HEK293T (cell line): ENCODE measurements around the gene PPP1R9B.

Experiments used
- CTCF ChIA-PET: fragments of 350-600 bp; formaldehyde crosslinking; extraction: SDS; loops from one replicate; lab custom pipeline; 2021; ENCODE audit warnings: antibody characterized with exemption, inconsistent platforms; lab: Yijun Ruan, JAX
- POLR2A ChIA-PET: fragments of 350-600 bp; formaldehyde crosslinking; extraction: SDS; loops from one replicate; lab custom pipeline; 2020; ENCODE audit warnings: antibody characterized with exemption, inconsistent platforms; lab: Yijun Ruan, JAX
- DNase-seq: peaks from one replicate; pipeline ENCODE4 v3.0.0; 2012; ENCODE audit warnings: mixed read lengths; ENCODE audit errors: extremely low spot score
- ARNT ChIP-seq: fragments of 450-650 bp; IDR thresholded peaks from 2 replicates; pipeline ENCODE4 v1.6.1; 2017; ENCODE audit warnings: mild to moderate bottlenecking
- BHLHE40 ChIP-seq: fragments of 450-650 bp; IDR thresholded peaks from 2 replicates; pipeline ENCODE4 v1.6.1; 2016; ENCODE audit warnings: mild to moderate bottlenecking, moderate library complexity, borderline replicate concordance
- CTBP1 ChIP-seq: fragments of 450-650 bp; IDR thresholded peaks from 2 replicates; pipeline ENCODE4 v1.6.1; 2016; ENCODE audit warnings: borderline replicate concordance
- ELF4 ChIP-seq: fragments of 450-650 bp; IDR thresholded peaks from 2 replicates; pipeline ENCODE4 v1.6.1; 2017; ENCODE audit warnings: antibody characterized with exemption
- FOXA1 ChIP-seq: fragments of 450-650 bp; IDR thresholded peaks from 2 replicates; pipeline ENCODE4 v1.6.1; 2016; ENCODE audit warnings: mild to moderate bottlenecking
- FOXK2 ChIP-seq: fragments of 450-650 bp; IDR thresholded peaks from 2 replicates; pipeline ENCODE4 v1.6.1; 2016; ENCODE audit warnings: mild to moderate bottlenecking
- FOXM1 ChIP-seq: fragments of 450-650 bp; IDR thresholded peaks from 2 replicates; pipeline ENCODE4 v1.6.1; 2017; ENCODE audit warnings: mild to moderate bottlenecking, borderline replicate concordance
- HDGF ChIP-seq: fragments of 450-650 bp; IDR thresholded peaks from 2 replicates; pipeline ENCODE4 v1.6.1; 2017; ENCODE audit warnings: antibody characterized with exemption, borderline replicate concordance
- L3MBTL2 ChIP-seq: fragments of 450-650 bp; conservative IDR thresholded peaks from 2 replicates; pipeline ENCODE4 v1.6.1; 2016; ENCODE audit warnings: mild to moderate bottlenecking
- LEF1 ChIP-seq: fragments of 450-650 bp; IDR thresholded peaks from 2 replicates; pipeline ENCODE4 v1.6.1; 2017; ENCODE audit warnings: mild to moderate bottlenecking, borderline replicate concordance
- NFRKB ChIP-seq: fragments of 450-650 bp; IDR thresholded peaks from 2 replicates; pipeline ENCODE4 v1.6.1; 2016; ENCODE audit warnings: mild to moderate bottlenecking, moderate library complexity
- SP1 ChIP-seq: fragments of 450-650 bp; IDR thresholded peaks from 2 replicates; pipeline ENCODE4 v1.6.1; 2017
- SUZ12 ChIP-seq: fragments of 450-650 bp; IDR thresholded peaks from 2 replicates; pipeline ENCODE4 v1.6.1; 2016; ENCODE audit warnings: mild to moderate bottlenecking
- TARDBP ChIP-seq: fragments of 450-650 bp; IDR thresholded peaks from 2 replicates; pipeline ENCODE4 v1.6.1; 2016
- ZNF384 ChIP-seq: fragments of 450-650 bp; IDR thresholded peaks from 2 replicates; pipeline ENCODE4 v1.6.1; 2016
- TF ChIP-seq, protein P1 (sequence below): fragments of 450-650 bp; IDR thresholded peaks from 2 replicates; pipeline ENCODE4 v1.6.1; 2016

Gene PPP1R9B

DNA sequence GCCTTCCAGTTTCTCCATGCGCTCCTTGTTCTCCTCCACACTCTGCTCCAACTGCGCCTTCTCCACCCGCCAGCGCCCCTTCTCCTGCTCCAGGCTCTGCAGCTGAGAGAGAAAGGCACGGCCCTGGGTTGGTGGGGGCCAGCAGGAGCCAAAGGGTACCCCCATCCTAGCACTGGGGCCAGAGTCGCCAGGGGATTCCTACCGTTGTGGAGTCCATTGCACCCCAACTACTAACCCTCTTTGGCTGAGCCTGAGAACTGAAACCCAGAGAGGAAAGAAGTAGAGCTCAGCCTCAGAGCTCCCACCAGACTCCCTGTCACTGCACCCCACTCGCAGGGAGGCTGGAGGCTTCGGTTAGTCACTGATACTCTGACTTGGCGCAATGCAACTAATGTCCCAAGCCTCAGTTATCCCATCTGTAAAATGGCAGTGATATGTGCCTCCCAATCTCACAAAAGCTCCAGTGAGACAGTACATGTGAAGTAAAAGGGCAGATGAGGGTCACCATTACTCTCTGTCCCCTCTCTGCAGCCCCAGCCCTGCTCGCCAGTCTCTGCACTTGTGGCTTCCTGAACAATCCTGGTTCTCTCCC lies 14.3 kb downstream of the PPP1R9B start:
- no peak for DNase-seq
- POLR2A ChIA-PET, result interaction anchor here (1.0 to 1.5 kb wide), 3 partner anchors 15 to 42 kb away, joined by 3 to 8 read pairs (median 7); no protein-coding TSS in a partner anchor
- TF ChIP-seq ARNT (no peak), BHLHE40 (no peak), FOXM1 (no peak), LEF1 (no peak), ZNF384 (no peak), ELF4 (no peak), L3MBTL2 (no peak), TARDBP (no peak)
- TF ChIP-seq, protein P1, sequence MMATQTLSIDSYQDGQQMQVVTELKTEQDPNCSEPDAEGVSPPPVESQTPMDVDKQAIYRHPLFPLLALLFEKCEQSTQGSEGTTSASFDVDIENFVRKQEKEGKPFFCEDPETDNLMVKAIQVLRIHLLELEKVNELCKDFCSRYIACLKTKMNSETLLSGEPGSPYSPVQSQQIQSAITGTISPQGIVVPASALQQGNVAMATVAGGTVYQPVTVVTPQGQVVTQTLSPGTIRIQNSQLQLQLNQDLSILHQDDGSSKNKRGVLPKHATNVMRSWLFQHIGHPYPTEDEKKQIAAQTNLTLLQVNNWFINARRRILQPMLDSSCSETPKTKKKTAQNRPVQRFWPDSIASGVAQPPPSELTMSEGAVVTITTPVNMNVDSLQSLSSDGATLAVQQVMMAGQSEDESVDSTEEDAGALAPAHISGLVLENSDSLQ, result no peak
- CTCF ChIA-PET, result interaction anchor here (0.7 to 1.4 kb wide), 2 partner anchors 26 to 33 kb away, joined by 3 to 4 read pairs; no protein-coding TSS in a partner anchor

DNA sequence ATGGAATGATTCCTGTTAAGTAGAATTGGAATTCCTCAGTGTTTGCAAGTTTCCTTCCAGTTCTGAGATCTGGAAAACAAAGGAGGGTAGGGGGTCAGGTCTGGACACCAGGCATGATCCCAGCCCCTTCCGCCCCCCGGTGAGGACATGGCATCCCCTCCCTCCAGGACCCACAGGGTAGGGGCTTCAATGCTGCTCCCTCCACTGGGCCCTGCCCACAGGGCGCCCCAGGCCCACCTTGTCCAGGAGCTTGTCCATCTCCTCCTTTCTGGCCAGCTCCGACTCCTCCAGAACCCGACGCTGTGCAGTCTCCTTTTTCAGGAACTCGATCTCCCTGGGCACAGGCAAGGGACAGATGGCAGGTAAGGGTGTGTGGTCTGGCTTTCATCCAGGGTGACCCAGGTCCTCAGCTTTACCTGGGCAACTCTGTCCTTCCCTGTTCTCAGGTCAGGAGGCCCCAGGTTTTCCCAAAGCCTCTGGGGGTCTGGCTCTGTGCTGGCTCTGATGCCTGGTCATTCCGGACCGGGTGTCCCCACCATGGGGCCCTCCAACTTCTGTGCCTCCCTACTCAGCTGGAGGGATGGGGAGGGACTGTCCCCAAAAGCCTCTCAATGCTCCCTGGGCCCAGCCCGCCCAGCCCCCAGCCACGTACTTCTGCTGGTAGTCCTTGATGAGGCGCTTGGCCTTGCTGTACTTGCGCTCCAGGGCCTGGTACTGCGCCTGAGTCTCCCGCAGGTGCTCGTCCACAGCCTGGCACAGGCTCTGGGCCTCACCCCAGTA lies 15.0 kb downstream of the PPP1R9B start:
- CTCF ChIA-PET, result interaction anchor here (1.4 to 1.7 kb wide), 2 partner anchors 26 to 34 kb away, joined by 4 to 9 read pairs; no protein-coding TSS in a partner anchor
- no peak for DNase-seq
- TF ChIP-seq FOXM1 (no peak), ELF4 (no peak), NFRKB (no peak), TARDBP (no peak), LEF1 (no peak), BHLHE40 (no peak), ZNF384 (no peak), SUZ12 (no peak), ARNT (no peak), SP1 (no peak), HDGF (no peak), FOXK2 (no peak)
- TF ChIP-seq, protein P1, result no peak
- POLR2A ChIA-PET, result interaction anchor here (1.2 kb wide), 2 partner anchors 16 to 17 kb away, joined by 6 to 8 read pairs; no protein-coding TSS in a partner anchor

DNA sequence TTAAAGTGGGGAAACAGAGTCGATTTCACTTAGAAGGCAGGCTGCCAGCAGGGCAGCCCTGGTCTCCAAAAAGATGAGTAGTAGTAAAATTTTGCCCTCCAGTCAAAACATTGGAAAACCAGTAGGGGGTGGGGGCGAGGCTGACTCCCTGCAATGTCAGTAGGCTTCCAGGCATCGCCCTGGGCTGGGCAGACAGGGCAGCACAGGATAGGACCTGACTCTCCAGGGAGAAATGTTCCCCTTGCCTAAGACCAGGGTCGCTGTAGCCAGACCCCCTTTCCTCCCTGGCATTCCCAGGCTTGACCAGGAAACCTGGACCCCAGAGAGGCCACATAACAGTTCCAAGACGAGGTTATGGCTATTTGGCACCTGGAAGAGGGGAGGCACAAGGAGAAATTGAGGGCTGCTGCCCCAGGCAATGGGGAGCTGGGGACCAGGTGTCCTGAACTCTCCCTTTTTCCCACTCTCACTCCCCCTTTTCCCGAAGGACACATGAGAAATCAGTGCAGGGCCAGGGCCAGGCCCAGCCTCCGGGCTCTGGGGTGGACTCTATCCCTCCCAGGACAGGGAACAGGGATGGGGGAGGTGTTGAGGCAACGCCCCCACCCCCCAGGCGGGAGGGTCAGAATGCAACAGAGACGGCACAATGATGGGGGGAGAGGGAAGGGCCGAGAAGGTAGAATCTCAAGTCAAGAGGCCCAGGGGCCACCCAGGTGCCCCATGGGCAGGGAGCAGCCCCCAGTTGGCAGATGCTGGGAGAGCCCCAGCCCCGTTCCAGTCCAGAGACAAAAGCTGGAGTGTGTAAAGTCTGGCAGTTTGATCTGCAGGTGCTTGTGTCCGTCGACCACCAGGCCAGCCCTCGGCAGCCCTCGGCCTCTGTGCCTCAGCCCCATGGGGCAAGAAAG lies 16.0 kb downstream of the PPP1R9B start:
- POLR2A ChIA-PET, result interaction anchor here (1.2 to 1.4 kb wide), 2 partner anchors 18 to 27 kb away, joined by 3 to 6 read pairs; no protein-coding TSS in a partner anchor

DNA sequence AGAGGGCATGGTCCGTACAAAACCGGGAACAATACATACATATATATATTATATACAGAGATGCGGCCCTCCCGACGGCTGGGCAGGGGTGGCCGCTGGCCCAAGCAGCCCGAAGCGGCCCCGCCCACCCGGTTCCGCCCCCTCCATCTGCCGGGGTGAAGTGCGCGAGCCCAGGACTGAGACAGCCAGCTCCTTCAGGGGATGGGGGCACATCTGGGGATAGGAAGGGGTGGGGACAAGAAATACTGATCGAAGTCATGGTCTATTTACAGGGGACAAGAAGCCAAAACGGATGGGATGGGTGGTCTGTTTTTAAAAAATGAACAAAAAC lies 16.7 kb downstream of the PPP1R9B start:
- ChIA-PET CTCF (no interaction called here), POLR2A (interaction anchor here (0.8 to 1.4 kb wide), 2 partner anchors 10 to 27 kb away, joined by 3 read pairs; no protein-coding TSS in a partner anchor)
- DNase-seq, result no peak
- TF ChIP-seq LEF1 (no peak), ARNT (no peak), TARDBP (no peak), ZNF384 (no peak), FOXA1 (no peak), ELF4 (no peak), FOXM1 (no peak), SP1 (no peak), BHLHE40 (no peak), HDGF (no peak), CTBP1 (no peak), SUZ12 (no peak), NFRKB (no peak), FOXK2 (no peak), L3MBTL2 (no peak)
- TF ChIP-seq, protein P1, result no peak

More for the DNA sequence above, 16.0 kb downstream of the PPP1R9B start:
- DNase-seq, result no peak
- CTCF ChIA-PET, result interaction anchor here (0.7 to 1.7 kb wide), 2 partner anchors 23 to 27 kb away, joined by 3 to 9 read pairs; no protein-coding TSS in a partner anchor
- TF ChIP-seq CTBP1 (no peak), SUZ12 (no peak), SP1 (no peak), ZNF384 (no peak), NFRKB (no peak), ELF4 (no peak), LEF1 (no peak), TARDBP (no peak), FOXK2 (no peak)
